HG03354 (cell line): ENCODE results near the gene ANTXR2.
A peak's percentile ranks its signal among the peaks of the same experiment; 100 is the strongest.

Experiments
- ATAC-seq: cut with Tn5 transposase; IDR thresholded peaks from one replicate; pipeline ENCODE4 v1.9.1; 2021; ENCODE audit warnings: mild to moderate bottlenecking; ENCODE audit not compliant: unreplicated experiment, poor library complexity, severe bottlenecking

The ANTXR2 gene

DNA sequence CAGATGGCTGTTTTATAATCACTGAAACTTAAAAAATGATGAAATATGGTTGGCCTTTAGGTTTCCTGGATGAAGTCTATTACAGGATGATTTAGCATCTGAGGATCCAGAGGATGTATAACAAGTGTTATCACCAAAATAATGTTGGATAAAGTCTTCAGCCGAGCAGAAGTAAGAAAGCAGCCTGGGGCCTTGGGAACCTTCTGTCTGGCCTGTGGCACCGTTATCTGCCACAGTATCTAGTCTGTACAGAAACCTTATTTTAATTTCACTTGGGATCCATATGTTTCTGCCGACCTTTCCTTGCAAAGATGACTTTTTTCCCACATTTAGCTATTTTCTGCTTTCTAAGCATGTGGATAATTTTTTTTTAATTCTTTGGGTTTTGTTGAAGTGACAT is 20.5 kb upstream of the ANTXR2 start:
- ATAC-seq: no peak

DNA sequence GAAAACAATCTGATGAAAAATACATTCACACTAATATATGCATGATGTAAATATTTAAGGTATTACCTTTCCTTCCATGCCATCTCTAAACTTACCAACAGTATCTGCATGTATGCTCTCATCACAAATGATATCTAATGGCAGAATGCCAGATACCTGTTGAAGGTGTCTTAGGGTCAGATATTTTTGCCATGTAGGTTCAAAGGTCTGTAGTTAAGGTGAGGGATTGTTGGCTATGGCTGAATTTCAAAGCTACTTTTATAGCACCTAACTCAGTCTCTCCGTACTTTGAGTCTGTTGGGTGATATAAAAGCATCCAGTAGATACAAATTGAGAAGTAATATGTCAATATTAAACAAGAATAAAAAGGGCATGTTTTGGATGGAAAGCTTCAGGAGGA is 19.8 kb upstream of the ANTXR2 start:
- no peak for ATAC-seq

- no peak for ATAC-seq
Observed at GRCh38 chr4:80092088-80092487, 19.1 kb upstream of the ANTXR2 start.

GRCh38 chr4:80091688-80092087 is 18.7 kb upstream of the ANTXR2 start:
- ATAC-seq: no peak

DNA sequence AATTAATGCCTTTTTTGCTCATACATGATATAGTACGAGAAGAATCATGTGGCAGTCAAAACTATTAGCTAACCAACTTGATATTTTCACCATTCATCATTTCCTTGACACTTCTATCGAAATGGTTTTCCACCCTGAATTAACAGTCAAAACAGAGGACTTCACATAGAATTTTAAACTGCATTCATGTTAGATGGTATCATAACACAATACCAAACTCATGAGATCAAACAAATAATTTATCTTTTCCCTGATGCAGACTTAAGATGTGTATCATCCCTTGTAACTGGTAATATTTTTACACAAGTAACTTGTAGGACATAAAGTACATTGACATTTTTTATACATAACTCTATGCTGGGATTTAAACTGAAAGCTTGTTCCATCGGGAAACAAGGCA is 18.2 kb upstream of the ANTXR2 start:
- no peak for ATAC-seq

DNA sequence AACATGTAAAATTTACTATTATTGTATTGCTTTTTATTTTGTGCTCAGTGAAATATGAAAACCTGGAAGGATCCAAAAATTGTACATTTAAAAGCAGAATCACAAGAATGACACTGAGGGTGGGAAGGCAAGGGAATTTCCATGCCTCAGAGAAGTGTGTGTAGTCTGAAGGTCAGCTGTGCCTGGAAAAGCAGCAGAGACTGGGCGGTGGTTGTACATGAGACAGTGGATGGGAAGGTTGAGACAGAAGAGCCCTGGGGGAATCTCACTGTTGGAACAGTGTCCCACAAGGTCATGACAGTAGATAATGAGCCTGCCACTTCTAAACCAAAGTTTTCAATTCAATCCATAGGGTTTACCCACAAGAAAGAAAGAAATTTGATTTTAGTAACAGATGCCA is 17.1 kb upstream of the ANTXR2 start:
- ATAC-seq: no peak

GRCh38 chr4:80088471-80088870 is 15.4 kb upstream of the ANTXR2 start:
- no peak for ATAC-seq

DNA sequence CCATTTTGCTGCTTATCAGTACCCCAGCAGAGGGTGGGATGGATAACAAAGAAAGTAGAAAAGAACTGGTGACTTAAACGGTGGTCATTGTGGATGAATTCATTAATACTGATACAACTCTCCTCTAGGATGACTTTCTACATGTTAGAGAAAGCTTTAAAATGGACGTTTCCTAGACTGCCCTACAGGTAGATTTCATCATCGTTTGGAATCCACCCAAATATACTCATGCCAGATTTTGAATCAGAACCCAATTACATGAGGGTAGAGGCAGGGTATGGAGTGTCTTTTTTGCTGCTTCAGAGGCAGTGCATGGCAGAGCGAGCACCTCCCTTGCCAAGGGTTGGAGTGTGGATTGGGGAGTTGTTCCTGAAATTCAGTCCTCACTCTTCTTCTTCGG is 13.3 kb upstream of the ANTXR2 start:
- ATAC-seq: no peak

GRCh38 chr4:80085081-80085480 is 12.1 kb upstream of the ANTXR2 start:
- ATAC-seq: no peak

- ATAC-seq: no peak
Observed at GRCh38 chr4:80082693-80083092, 9.7 kb upstream of the ANTXR2 start.

GRCh38 chr4:80081566-80081965 is 8.5 kb upstream of the ANTXR2 start:
- no peak for ATAC-seq

DNA sequence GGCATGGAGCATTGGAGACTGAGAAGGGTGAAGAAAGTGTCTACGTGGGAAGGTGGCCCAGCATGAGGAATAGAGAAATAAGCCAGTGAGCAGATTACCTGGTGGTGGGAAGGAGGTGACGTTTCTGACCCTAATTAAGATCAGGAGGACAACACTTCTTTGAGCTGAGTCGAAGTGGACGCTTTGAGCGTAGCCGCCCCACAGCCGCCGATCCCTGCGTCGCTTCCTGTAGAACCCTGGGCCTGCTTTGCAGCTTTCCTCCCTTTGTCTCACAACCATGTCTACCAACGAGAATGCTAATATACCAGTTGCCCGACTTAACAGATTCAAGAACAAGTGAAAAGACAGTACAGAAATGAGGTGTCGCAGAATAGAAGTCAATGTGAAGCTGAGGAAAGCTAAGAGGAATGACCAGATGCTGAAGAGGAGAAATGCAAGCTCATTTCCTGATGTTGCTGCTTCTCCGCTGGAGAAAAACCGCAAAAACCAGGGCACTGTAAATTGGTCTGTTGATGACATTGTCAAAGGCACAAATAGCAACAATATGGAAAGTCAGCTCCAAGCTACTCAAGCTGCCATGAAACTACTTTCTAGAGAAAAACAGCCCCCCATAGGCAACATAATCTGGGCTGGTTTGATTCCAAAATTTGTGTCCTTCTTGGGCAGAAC is 6.4 kb upstream of the ANTXR2 start:
- no peak for ATAC-seq

GRCh38 chr4:80078346-80079092 is 5.5 kb upstream of the ANTXR2 start:
- ATAC-seq: no peak

- no peak for ATAC-seq
Observed at GRCh38 chr4:80077639-80078038, 4.6 kb upstream of the ANTXR2 start.

DNA sequence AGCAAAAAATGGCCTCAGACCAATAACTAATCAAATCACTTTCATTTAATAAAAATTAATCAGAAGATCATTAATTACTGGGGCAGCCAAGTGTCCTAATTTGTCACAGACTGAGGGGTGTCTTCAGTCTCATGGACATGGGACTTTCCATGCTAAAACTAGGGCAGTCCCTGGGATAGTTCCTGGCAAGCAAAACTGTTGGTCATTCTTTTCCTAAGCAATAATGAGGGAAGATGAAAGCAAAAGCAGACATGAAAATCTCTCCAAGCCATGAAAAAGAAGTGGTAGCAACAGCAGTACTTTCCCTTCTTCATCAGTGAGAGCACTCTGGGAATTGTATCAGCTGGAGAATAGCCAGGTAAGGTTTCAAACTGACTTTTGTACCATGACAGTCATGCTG is 3.7 kb upstream of the ANTXR2 start:
- ATAC-seq: no peak

DNA sequence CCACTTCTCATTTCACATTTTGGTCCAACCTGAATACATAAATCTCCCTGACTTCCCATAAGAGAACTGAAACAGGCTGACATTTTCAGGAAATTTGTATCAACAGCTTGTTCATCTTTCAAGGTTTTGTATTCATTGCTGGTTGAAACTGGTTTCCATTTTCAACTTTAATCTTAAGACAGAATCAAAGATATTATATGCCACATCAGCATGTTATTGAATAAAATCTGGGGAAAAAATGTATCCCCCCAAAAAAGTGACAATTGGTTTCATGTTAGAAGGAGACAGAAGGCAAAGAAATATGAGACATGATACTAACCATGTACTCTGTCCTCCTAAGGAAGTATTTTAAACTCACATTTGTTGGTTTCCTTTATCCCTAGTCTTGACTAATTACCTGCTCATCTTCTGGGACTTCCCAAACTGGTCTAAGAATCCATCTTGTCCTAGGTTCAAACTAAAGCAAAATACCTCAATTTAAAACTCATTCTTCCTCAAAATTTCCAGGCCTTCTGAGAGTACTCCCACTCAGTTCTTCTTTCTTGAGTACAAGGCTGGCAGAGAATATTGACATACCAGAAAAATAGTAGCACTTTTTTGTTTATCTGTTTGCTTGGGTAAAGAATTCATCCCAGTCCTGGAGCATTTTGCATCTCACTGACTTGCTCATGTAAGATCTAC is 3.1 kb upstream of the ANTXR2 start:
- ATAC-seq: no peak

DNA sequence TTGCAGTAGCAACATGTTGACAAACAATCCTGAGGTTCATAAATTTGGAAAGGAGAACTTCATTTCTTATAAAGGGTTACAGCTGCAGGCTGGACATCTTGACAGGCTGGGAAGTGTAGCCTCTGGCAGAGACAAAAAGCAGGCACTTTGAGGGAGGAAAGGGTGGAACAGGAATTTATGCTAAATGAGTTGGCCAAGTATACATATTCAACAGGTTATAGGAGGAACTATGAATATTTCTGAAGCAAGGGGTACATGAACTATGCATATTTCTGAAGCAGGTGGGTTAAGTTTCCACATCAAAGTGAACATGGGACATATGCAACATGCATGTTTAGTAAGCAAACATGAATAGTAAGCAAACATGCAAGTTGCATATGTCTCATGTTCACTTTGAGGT is 1.6 kb upstream of the ANTXR2 start:
- no peak for ATAC-seq

GRCh38 chr4:80074069-80074468 is 1.0 kb upstream of the ANTXR2 start:
- no peak for ATAC-seq

DNA sequence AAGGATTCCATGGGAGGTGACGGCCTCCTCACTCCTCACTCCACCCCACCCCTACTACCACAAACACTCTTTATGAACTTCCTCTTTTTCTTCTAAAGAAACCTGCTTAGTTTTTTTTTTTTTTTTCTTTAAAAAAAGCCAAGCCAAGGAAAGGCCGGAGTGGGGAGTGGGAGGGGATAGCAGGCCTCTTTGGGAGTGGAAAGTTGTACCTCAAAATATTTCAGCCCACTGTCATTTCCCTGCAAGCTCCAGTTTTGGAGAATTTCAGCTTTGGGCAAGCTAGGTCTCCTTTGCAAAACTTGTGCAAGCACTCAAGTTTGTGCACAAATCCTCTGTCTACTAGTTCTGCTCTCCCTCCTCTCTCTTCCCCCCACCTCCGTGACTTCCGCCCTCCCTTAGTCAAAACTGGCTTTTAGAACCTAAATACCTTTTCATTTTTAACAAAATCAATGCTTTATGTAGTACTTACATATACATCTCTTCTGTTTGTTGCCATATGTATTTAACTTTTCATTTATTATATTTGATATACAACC is 512 bp upstream of the ANTXR2 start:
- peak; percentile 56 for ATAC-seq

- peak; percentile 32 for ATAC-seq
Observed at GRCh38 chr4:80072228-80072743, 743 bp downstream of the ANTXR2 start.
